Measurements from ENCODE around the gene PRXL2B.

PRXL2B gene

DNA sequence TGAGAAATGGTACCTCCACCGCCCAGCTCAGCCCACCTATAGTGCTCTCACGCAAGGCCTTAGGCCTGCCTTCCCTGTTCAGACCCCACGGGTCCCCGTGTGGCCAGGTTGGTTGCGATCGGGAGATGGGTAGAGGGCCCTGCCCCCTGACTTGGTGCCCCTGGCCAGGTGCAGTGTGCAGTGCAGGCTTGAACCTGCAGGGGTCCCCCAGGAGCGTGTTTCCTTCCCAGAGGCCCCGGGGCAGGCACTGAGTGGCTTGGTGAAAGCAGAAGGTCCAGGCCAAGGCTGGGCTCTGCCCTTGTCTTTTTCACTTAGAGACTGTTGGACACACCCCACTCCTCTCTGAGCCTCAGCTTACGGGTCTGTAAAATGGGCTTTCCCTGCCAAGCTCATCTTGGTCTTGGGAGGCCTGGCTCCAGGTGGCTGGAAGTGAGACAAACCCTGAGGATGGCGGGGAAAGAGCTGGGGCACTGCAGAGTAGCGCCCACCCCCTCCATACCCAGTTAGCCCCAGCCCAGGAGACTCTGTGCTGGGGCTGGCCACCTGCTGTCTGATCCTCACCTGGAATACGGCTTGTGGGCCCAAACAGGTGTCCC is 47.2 kb upstream of the PRXL2B start:
- WGBS = 53% methylated on average over 9 of the region's 12 CpGs
- no peak overlapping the region for H3K9ac ChIP-seq (ENCODE audit: low read length)
- no peak overlapping the region for H3K4me3 ChIP-seq (ENCODE audit: insufficient read depth in 1 of 2, low read depth in 1 of 2, low read length in 2 of 2)
- H2BK12ac ChIP-seq (ENCODE audit: low read length in 2 of 2) = no peak overlapping the region
- H2BK15ac ChIP-seq (ENCODE audit: low read depth, poor library complexity, severe bottlenecking) = no peak overlapping the region
- no peak overlapping the region for H3K18ac ChIP-seq (ENCODE audit: low read depth in 1 of 2, low read length in 2 of 2)
- H3K4me1 ChIP-seq (ENCODE audit: control insufficient read depth, insufficient read depth, low read depth, low read length) = peaks cover 44% of the 10 kb centered on the region
- no peak overlapping the region for H2BK5ac ChIP-seq (ENCODE audit: low read depth, low read length, poor library complexity, severe bottlenecking)
- no peaks in the 10 kb centered on the region for H3K36me3 ChIP-seq (ENCODE audit: control insufficient read depth in 1 of 2, insufficient read depth in 2 of 2, low read depth in 1 of 2, low read length in 2 of 2)
- no peak overlapping the region for H3K23ac ChIP-seq (ENCODE audit: low read length in 2 of 2)
- no peak overlapping the region for H2BK120ac ChIP-seq (ENCODE audit: low read depth, low read length)
- H4K91ac ChIP-seq (ENCODE audit: low read length) = no peak overlapping the region
- no peaks in the 10 kb centered on the region for H3K9me3 ChIP-seq (ENCODE audit: control insufficient read depth, low read length)
- no peak overlapping the region for H3K27ac ChIP-seq (ENCODE audit: low read length, poor library complexity, severe bottlenecking)
- no peak for DNase-seq
- no peak overlapping the region for H2AK5ac ChIP-seq (ENCODE audit: low read length, severe bottlenecking)
- peaks cover 4 to 72% of the 10 kb centered on the region in 2 experiments for H3K27me3 ChIP-seq (ENCODE audit: control insufficient read depth in 1 of 2, insufficient read depth in 1 of 2, low read length in 2 of 2)
- H3K14ac ChIP-seq (ENCODE audit: low read length in 2 of 2) = no peak overlapping the region
- H3K4me2 ChIP-seq (ENCODE audit: low read length, poor library complexity, severe bottlenecking) = no peak overlapping the region
- no peak overlapping the region for H4K8ac ChIP-seq (ENCODE audit: low read length)
- no peak overlapping the region for H3K4ac ChIP-seq (ENCODE audit: low read depth in 1 of 2, low read length in 2 of 2)
- no peak overlapping the region for H2AFZ ChIP-seq (ENCODE audit: low read depth, low read length)
- no peaks in the 10 kb centered on the region for H3K79me1 ChIP-seq (replicated peaks; ENCODE audit: low read length, poor library complexity, severe bottlenecking)

DNA sequence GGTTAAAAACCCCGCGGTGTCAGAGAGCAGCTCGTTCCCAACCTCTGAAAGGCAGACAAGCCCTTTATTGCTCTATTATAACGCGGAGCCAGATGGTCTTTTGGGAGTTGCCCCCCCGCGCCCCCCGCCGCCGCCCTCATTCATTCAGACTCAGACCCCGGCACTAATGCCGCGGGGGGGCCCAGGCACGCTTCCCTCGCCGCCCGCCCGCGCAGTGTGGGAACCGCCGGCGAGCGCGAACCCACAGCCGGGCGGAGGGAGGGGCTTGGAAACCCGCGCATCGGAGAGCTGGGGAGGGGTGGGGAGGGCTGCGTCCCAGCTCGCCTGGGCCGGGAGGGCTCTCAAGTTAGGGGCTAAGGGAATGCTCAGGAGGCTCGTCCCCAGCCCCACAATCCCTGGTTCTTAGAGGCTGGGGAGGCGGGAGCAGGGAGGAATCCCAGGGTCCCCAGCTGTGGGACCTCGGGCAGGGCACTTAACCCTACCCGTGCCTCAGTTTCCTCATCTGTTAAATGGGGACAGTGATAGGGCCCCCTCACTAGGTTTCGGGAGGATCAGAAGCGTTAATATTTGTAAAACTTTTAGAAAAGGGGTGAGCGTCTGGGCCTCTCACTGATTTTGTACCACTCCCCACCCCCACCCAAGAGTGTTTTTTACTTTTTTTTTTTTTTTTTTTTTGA is 45.6 kb upstream of the PRXL2B start:
- H3K27ac ChIP-seq (ENCODE audit: low read length, poor library complexity, severe bottlenecking) = no peak overlapping the region
- H4K91ac ChIP-seq (ENCODE audit: low read length) = no peak overlapping the region
- H2BK12ac ChIP-seq (ENCODE audit: low read length in 2 of 2) = no peak overlapping the region
- no peak overlapping the region for H3K9ac ChIP-seq (ENCODE audit: low read length)
- H3K4me1 ChIP-seq (ENCODE audit: control insufficient read depth, insufficient read depth, low read depth, low read length) = peaks cover 43% of the 10 kb centered on the region
- no peaks in the 10 kb centered on the region for H3K9me3 ChIP-seq (ENCODE audit: control insufficient read depth, low read length)
- H4K8ac ChIP-seq (ENCODE audit: low read length) = no peak overlapping the region
- no peak overlapping the region for H2BK15ac ChIP-seq (ENCODE audit: low read depth, poor library complexity, severe bottlenecking)
- H3K4me3 ChIP-seq (ENCODE audit: insufficient read depth in 1 of 2, low read depth in 1 of 2, low read length in 2 of 2) = no peak overlapping the region
- WGBS = 9% methylated on average over 28 of the region's 39 CpGs
- no peak overlapping the region for H2BK5ac ChIP-seq (ENCODE audit: low read depth, low read length, poor library complexity, severe bottlenecking)
- H2AFZ ChIP-seq (ENCODE audit: low read depth, low read length) = no peak overlapping the region
- H3K23ac ChIP-seq (ENCODE audit: low read length in 2 of 2) = no peak overlapping the region
- peak overlapping the region; percentile 43 for H3K4me2 ChIP-seq (ENCODE audit: low read length, poor library complexity, severe bottlenecking)
- H3K79me1 ChIP-seq (replicated peaks; ENCODE audit: low read length, poor library complexity, severe bottlenecking) = no peaks in the 10 kb centered on the region
- H3K4ac ChIP-seq (ENCODE audit: low read depth in 1 of 2, low read length in 2 of 2) = no peak overlapping the region
- no peak for DNase-seq
- H3K36me3 ChIP-seq (ENCODE audit: control insufficient read depth in 1 of 2, insufficient read depth in 2 of 2, low read depth in 1 of 2, low read length in 2 of 2) = no peaks in the 10 kb centered on the region
- H2BK120ac ChIP-seq (ENCODE audit: low read depth, low read length) = no peak overlapping the region
- H3K14ac ChIP-seq (ENCODE audit: low read length in 2 of 2) = no peak overlapping the region
- no peak overlapping the region for H3K18ac ChIP-seq (ENCODE audit: low read depth in 1 of 2, low read length in 2 of 2)
- H3K27me3 ChIP-seq (ENCODE audit: control insufficient read depth in 1 of 2, insufficient read depth in 1 of 2, low read length in 2 of 2) = peaks cover 4 to 58% of the 10 kb centered on the region in 2 experiments
- H2AK5ac ChIP-seq (ENCODE audit: low read length, severe bottlenecking) = no peak overlapping the region

DNA sequence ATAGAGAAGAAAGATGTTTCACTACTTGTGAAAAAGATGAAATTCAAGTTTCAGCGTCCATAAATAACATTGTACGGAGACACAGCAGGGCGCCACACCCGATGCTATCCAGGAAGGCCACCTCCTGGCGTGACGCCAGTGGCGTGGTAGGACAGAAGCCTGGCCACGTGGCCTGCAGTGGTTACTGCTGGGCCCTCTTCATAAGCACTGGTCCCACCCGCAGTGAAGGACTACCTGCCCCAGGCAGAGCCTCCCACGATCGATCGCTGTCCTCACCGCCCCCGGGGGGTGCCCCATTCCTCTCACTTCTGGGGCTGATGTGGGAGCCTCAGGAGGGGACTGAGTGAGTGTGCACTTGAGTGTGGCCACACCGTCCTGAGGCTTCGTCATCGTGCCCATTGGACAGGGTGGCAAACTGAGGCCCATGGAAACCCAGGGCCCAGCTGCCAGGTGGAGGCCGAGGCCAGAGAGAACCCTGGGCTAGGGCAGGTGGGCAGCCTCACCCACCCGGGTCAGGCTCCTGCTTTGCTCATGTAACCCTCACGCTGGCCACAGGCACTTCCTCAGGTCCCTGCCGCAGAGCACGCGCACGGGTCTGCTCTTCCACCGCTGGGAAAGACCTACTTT is 44.8 kb upstream of the PRXL2B start:
- H3K27ac ChIP-seq (ENCODE audit: low read length, poor library complexity, severe bottlenecking) = no peak overlapping the region
- DNase-seq = no peak
- H3K18ac ChIP-seq (ENCODE audit: low read depth in 1 of 2, low read length in 2 of 2) = no peak overlapping the region
- no peak overlapping the region for H2AFZ ChIP-seq (ENCODE audit: low read depth, low read length)
- H3K4me2 ChIP-seq (ENCODE audit: low read length, poor library complexity, severe bottlenecking) = no peak overlapping the region
- H2AK5ac ChIP-seq (ENCODE audit: low read length, severe bottlenecking) = no peak overlapping the region
- WGBS = 88% methylated on average over 25 of the region's 25 CpGs
- H3K23ac ChIP-seq (ENCODE audit: low read length in 2 of 2) = no peak overlapping the region
- peaks cover 49% of the 10 kb centered on the region for H3K4me1 ChIP-seq (ENCODE audit: control insufficient read depth, insufficient read depth, low read depth, low read length)
- H4K8ac ChIP-seq (ENCODE audit: low read length) = no peak overlapping the region
- H3K79me1 ChIP-seq (replicated peaks; ENCODE audit: low read length, poor library complexity, severe bottlenecking) = no peaks in the 10 kb centered on the region
- no peak overlapping the region for H3K4ac ChIP-seq (ENCODE audit: low read depth in 1 of 2, low read length in 2 of 2)
- no peak overlapping the region for H4K91ac ChIP-seq (ENCODE audit: low read length)
- H3K27me3 ChIP-seq (ENCODE audit: control insufficient read depth in 1 of 2, insufficient read depth in 1 of 2, low read length in 2 of 2) = peaks cover 4 to 53% of the 10 kb centered on the region in 2 experiments
- H2BK5ac ChIP-seq (ENCODE audit: low read depth, low read length, poor library complexity, severe bottlenecking) = no peak overlapping the region
- no peaks in the 10 kb centered on the region for H3K9me3 ChIP-seq (ENCODE audit: control insufficient read depth, low read length)
- no peaks in the 10 kb centered on the region for H3K36me3 ChIP-seq (ENCODE audit: control insufficient read depth in 1 of 2, insufficient read depth in 2 of 2, low read depth in 1 of 2, low read length in 2 of 2)
- no peak overlapping the region for H3K4me3 ChIP-seq (ENCODE audit: insufficient read depth in 1 of 2, low read depth in 1 of 2, low read length in 2 of 2)
- no peak overlapping the region for H2BK15ac ChIP-seq (ENCODE audit: low read depth, poor library complexity, severe bottlenecking)
- no peak overlapping the region for H2BK12ac ChIP-seq (ENCODE audit: low read length in 2 of 2)
- H3K14ac ChIP-seq (ENCODE audit: low read length in 2 of 2) = no peak overlapping the region
- no peak overlapping the region for H3K9ac ChIP-seq (ENCODE audit: low read length)
- H2BK120ac ChIP-seq (ENCODE audit: low read depth, low read length) = no peak overlapping the region

DNA sequence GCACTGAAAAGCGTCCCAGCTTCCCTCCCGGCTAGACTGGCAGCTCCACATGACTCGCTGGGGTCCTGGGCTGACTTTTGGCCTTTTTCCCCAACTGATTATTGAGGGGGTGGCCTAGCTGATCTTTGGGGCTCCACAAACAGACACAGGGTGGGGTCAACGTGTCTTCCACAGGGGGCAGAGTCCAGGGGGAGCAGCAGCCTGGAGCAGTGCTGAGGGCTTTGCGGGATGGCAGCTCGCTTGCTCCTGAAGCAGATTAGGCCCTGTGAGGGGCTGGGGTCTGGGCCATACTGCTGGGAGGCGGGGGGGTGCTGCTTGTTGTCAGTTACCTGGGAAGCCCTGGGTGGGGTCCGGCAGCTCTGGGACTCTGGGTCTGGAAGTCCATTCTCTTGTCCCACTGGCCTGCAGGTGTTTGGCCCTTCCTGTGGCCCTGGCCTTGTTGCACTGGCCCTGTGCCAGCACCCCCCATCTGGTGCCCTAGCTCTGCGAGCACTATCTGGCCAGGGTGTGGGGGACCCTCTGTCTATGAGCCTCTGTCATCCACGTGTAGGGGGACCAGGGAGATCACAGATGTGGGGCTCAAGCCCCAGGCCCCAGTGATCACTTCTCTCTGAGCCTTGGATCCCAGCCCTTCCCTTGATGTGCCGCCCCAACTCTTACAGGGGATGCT is 44.2 kb upstream of the PRXL2B start:
- Histone ChIP-seq H2BK120ac (ENCODE audit: low read depth, low read length) (no peak overlapping the region), H3K4ac (ENCODE audit: low read depth in 1 of 2, low read length in 2 of 2) (no peak overlapping the region), H3K4me1 (ENCODE audit: control insufficient read depth, insufficient read depth, low read depth, low read length) (peaks cover 53% of the 10 kb centered on the region), H3K36me3 (ENCODE audit: control insufficient read depth in 1 of 2, insufficient read depth in 2 of 2, low read depth in 1 of 2, low read length in 2 of 2) (no peaks in the 10 kb centered on the region), H3K9me3 (ENCODE audit: control insufficient read depth, low read length) (no peaks in the 10 kb centered on the region), H3K4me3 (ENCODE audit: insufficient read depth in 1 of 2, low read depth in 1 of 2, low read length in 2 of 2) (no peak overlapping the region), H3K79me1 (replicated peaks; ENCODE audit: low read length, poor library complexity, severe bottlenecking) (no peaks in the 10 kb centered on the region), H3K4me2 (ENCODE audit: low read length, poor library complexity, severe bottlenecking) (no peak overlapping the region), H3K27ac (ENCODE audit: low read length, poor library complexity, severe bottlenecking) (no peak overlapping the region), H2BK15ac (ENCODE audit: low read depth, poor library complexity, severe bottlenecking) (no peak overlapping the region), H2BK12ac (ENCODE audit: low read length in 2 of 2) (no peak overlapping the region), H3K9ac (ENCODE audit: low read length) (no peak overlapping the region), H4K91ac (ENCODE audit: low read length) (no peak overlapping the region), H4K8ac (ENCODE audit: low read length) (no peak overlapping the region), H2BK5ac (ENCODE audit: low read depth, low read length, poor library complexity, severe bottlenecking) (no peak overlapping the region), H2AFZ (ENCODE audit: low read depth, low read length) (no peak overlapping the region), H3K27me3 (ENCODE audit: control insufficient read depth in 1 of 2, insufficient read depth in 1 of 2, low read length in 2 of 2) (peaks cover 4 to 46% of the 10 kb centered on the region in 2 experiments), H3K14ac (ENCODE audit: low read length in 2 of 2) (no peak overlapping the region), H2AK5ac (ENCODE audit: low read length, severe bottlenecking) (peak overlapping the region; percentile 24), H3K18ac (ENCODE audit: low read depth in 1 of 2, low read length in 2 of 2) (no peak overlapping the region), H3K23ac (ENCODE audit: low read length in 2 of 2) (no peak overlapping the region)
- DNase-seq = no peak
- 89% methylated on average over 11 of the region's 11 CpGs for WGBS

Measured in mesenchymal stem cell (in vitro differentiated cells and primary cell).